ENCODE measurements around the gene OXER1. TPM values are rescaled to one million over a fixed set of nuclear protein-coding genes. Genes with fewer than 3 reads are reported as not detected.

Gene OXER1
- total and polyA plus RNA-seq, 2 donors, result 0.57 to 3.4 TPM

- Histone ChIP-seq H3K27ac (ENCODE audit: low read depth in 1 of 2, low read length in 1 of 2) (no peak overlapping the region), H3K9me3 (ENCODE audit: control insufficient read depth in 2 of 2, insufficient read depth in 1 of 2, low read length in 1 of 2) (peaks cover 0 to 1% of the 10 kb centered on the region in 2 donors), H3K4me1 (ENCODE audit: control insufficient read depth in 2 of 2, insufficient read depth in 2 of 2, low read length in 2 of 2) (no peaks in the 10 kb centered on the region), H3K27me3 (ENCODE audit: control insufficient read depth in 2 of 2, insufficient read depth in 1 of 2, low read length in 1 of 2) (no peaks in the 10 kb centered on the region), H3K36me3 (ENCODE audit: control insufficient read depth in 2 of 2, insufficient read depth in 2 of 2, low read length in 1 of 2) (peaks cover 16 to 31% of the 10 kb centered on the region in 2 donors), H3K4me3 (ENCODE audit: low read length in 2 of 2) (no peak overlapping the region)
- no peak for DNase-seq (ENCODE audit: low read depth in 6 of 9, low spot score in 9 of 9)
- WGBS, result 97% methylated on average over 16 of the region's 16 CpGs
Observed at GRCh38 chr2:42767080-42767898, 3.4 kb upstream of the OXER1 start.

DNA sequence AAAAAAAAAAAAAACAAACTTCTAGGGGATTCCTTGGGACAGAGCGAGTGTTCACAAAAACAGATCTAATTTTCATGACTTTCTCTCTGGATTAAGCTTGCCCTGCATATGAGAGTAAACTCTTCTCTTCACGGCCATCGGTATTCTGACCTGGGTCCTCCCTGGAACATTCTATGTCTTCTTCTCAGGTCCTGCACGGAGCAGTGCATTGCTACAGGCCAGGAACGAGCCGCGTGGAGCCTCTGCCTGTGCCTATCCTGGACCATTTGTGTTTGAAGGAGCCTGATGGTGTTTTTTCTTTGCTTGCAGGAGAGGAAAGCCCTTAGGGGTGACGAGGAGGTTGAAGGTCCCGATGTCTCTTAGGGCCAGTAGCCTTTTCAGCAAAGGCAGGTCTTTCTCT lies 1.8 kb upstream of the OXER1 start:
- Histone ChIP-seq H3K4me3 (ENCODE audit: low read length in 2 of 2) (no peak overlapping the region), H3K27ac (ENCODE audit: low read depth in 1 of 2, low read length in 1 of 2) (no peak overlapping the region), H3K9me3 (ENCODE audit: control insufficient read depth in 2 of 2, insufficient read depth in 1 of 2, low read length in 1 of 2) (peaks cover 0 to 1% of the 10 kb centered on the region in 2 donors), H3K4me1 (ENCODE audit: control insufficient read depth in 2 of 2, insufficient read depth in 2 of 2, low read length in 2 of 2) (no peaks in the 10 kb centered on the region), H3K36me3 (ENCODE audit: control insufficient read depth in 2 of 2, insufficient read depth in 2 of 2, low read length in 1 of 2) (peaks cover 29 to 45% of the 10 kb centered on the region in 2 donors), H3K27me3 (ENCODE audit: control insufficient read depth in 2 of 2, insufficient read depth in 1 of 2, low read length in 1 of 2) (no peaks in the 10 kb centered on the region)
- DNase-seq (ENCODE audit: low read depth in 6 of 9, low spot score in 9 of 9), result no peak
- WGBS, result 98% methylated on average over 9 of the region's 9 CpGs

GRCh38 chr2:42764901-42765300 lies 966 bp upstream of the OXER1 start:
- no peak for DNase-seq (ENCODE audit: low read depth in 6 of 9, low spot score in 9 of 9)
- no peak overlapping the region for H3K27ac ChIP-seq (ENCODE audit: low read depth in 1 of 2, low read length in 1 of 2)
- no peaks in the 10 kb centered on the region for H3K4me1 ChIP-seq (ENCODE audit: control insufficient read depth in 2 of 2, insufficient read depth in 2 of 2, low read length in 2 of 2)
- 96% methylated on average over 2 of the region's 2 CpGs for WGBS
- H3K4me3 ChIP-seq (ENCODE audit: low read length in 2 of 2), result no peak overlapping the region
- peaks cover 37 to 53% of the 10 kb centered on the region in 2 donors for H3K36me3 ChIP-seq (ENCODE audit: control insufficient read depth in 2 of 2, insufficient read depth in 2 of 2, low read length in 1 of 2)
- H3K27me3 ChIP-seq (ENCODE audit: control insufficient read depth in 2 of 2, insufficient read depth in 1 of 2, low read length in 1 of 2), result no peaks in the 10 kb centered on the region
- peaks cover 0 to 1% of the 10 kb centered on the region in 2 donors for H3K9me3 ChIP-seq (ENCODE audit: control insufficient read depth in 2 of 2, insufficient read depth in 1 of 2, low read length in 1 of 2)

DNA sequence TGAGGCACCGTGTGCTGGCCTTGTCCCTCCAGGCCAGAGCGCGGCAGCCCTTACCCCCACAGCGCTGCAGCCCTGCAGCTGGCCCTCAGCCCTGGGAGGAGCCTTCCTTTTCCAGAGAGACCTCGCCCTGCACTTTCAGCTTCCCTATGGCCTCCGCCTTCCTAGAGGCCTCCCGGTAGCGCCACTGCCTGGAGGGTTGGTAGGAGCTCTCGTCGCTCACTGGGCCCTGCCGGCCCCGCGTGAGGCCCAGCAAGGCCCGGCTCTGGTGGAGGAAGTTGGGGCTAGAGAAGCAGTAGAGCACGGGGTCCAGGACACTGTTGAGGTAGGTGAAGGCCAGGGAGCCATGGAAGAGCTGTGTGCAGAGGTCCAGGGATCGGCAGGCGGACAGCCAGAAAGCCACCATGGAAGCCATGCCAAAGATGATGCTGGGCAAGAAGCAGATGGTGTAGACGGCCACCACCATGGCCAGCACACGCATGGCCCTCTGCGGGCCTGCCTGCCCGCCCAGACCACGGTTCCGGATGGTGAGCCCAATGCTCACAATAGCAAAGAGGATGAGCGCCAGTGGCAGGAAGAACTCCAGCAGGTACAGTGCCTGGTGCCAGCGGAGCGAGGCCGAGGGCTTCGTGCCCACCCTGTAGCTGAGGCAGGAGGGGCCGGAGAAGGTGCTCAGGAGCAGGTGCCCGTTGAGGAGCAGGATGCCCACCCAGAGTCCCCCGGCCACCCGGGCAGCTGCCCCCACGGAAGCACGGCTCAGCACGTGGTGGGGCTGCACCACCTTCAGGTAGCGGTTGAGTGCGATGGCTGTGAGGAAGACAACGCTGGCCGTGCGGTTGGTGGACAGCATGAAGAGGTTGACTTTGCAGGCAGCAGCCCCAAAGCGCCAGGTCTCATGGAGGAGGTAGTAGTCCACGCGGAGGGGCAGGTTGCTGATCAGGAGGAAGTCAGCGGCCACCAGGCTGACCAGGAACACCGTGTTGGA lies 821 bp downstream of the OXER1 start:
- no peak for DNase-seq (ENCODE audit: low read depth in 6 of 9, low spot score in 9 of 9)
- H3K27me3 ChIP-seq (ENCODE audit: control insufficient read depth in 2 of 2, insufficient read depth in 1 of 2, low read length in 1 of 2), result no peaks in the 10 kb centered on the region
- 98% methylated on average over 45 of the region's 45 CpGs for WGBS
- H3K4me1 ChIP-seq (ENCODE audit: control insufficient read depth in 2 of 2, insufficient read depth in 2 of 2, low read length in 2 of 2), result no peaks in the 10 kb centered on the region
- peaks cover 0 to 1% of the 10 kb centered on the region in 2 donors for H3K9me3 ChIP-seq (ENCODE audit: control insufficient read depth in 2 of 2, insufficient read depth in 1 of 2, low read length in 1 of 2)
- H3K4me3 ChIP-seq (ENCODE audit: low read length in 2 of 2), result no peak overlapping the region
- H3K36me3 ChIP-seq (ENCODE audit: control insufficient read depth in 2 of 2, insufficient read depth in 2 of 2, low read length in 1 of 2), result peaks cover 54 to 61% of the 10 kb centered on the region in 2 donors
- H3K27ac ChIP-seq (ENCODE audit: low read depth in 1 of 2, low read length in 1 of 2), result no peak overlapping the region

- WGBS, result 99% methylated on average over 5 of the region's 5 CpGs
- Histone ChIP-seq H3K4me1 (ENCODE audit: control insufficient read depth in 2 of 2, insufficient read depth in 2 of 2, low read length in 2 of 2) (no peaks in the 10 kb centered on the region), H3K4me3 (ENCODE audit: low read length in 2 of 2) (no peak overlapping the region)
Observed at GRCh38 chr2:42762155-42762554, 1.8 kb downstream of the OXER1 start.

DNA sequence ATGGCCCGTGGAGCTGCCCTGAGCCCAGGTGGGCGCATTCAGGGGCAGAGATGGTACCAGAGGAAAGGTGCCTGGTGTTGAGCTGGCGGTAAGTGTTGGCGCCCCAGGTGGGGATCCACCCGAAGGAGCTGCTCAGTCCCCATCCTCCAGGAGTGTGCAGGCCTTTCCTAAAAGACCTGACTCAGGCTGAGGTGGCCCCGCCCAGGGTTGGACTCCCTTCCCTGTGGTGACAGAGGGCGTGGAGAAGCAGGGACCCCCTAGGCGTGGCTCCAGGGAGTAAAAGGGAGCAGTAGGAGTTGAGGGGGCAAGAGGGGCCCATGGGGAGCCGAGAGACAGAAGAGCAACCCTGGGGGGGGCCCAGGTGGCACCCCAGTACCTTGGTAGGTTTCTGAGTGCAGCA lies 2.4 kb downstream of the OXER1 start:
- DNase-seq (ENCODE audit: low read depth in 6 of 9, low spot score in 9 of 9), result no peak
- 96% methylated on average over 9 of the region's 9 CpGs for WGBS
- Histone ChIP-seq H3K27me3 (ENCODE audit: control insufficient read depth in 2 of 2, insufficient read depth in 1 of 2, low read length in 1 of 2) (no peaks in the 10 kb centered on the region), H3K36me3 (ENCODE audit: control insufficient read depth in 2 of 2, insufficient read depth in 2 of 2, low read length in 1 of 2) (peaks cover 58 to 70% of the 10 kb centered on the region in 2 donors), H3K4me1 (ENCODE audit: control insufficient read depth in 2 of 2, insufficient read depth in 2 of 2, low read length in 2 of 2) (no peaks in the 10 kb centered on the region), H3K9me3 (ENCODE audit: control insufficient read depth in 2 of 2, insufficient read depth in 1 of 2, low read length in 1 of 2) (peaks cover 0 to 1% of the 10 kb centered on the region in 2 donors), H3K27ac (ENCODE audit: low read depth in 1 of 2, low read length in 1 of 2) (no peak overlapping the region), H3K4me3 (ENCODE audit: low read length in 2 of 2) (no peak overlapping the region)

More at GRCh38 chr2:42762155-42762554, 1.8 kb downstream of the OXER1 start:
- DNase-seq (ENCODE audit: low read depth in 6 of 9, low spot score in 9 of 9), result no peak
- peaks cover 0 to 1% of the 10 kb centered on the region in 2 donors for H3K9me3 ChIP-seq (ENCODE audit: control insufficient read depth in 2 of 2, insufficient read depth in 1 of 2, low read length in 1 of 2)
- no peak overlapping the region for H3K27ac ChIP-seq (ENCODE audit: low read depth in 1 of 2, low read length in 1 of 2)
- no peaks in the 10 kb centered on the region for H3K27me3 ChIP-seq (ENCODE audit: control insufficient read depth in 2 of 2, insufficient read depth in 1 of 2, low read length in 1 of 2)
- H3K36me3 ChIP-seq (ENCODE audit: control insufficient read depth in 2 of 2, insufficient read depth in 2 of 2, low read length in 1 of 2), result peaks cover 55 to 66% of the 10 kb centered on the region in 2 donors

- 99% methylated on average over 1 of the region's 1 CpG for WGBS
- Histone ChIP-seq H3K27me3 (ENCODE audit: control insufficient read depth in 2 of 2, insufficient read depth in 1 of 2, low read length in 1 of 2) (no peaks in the 10 kb centered on the region), H3K4me3 (ENCODE audit: low read length in 2 of 2) (no peak overlapping the region), H3K9me3 (ENCODE audit: control insufficient read depth in 2 of 2, insufficient read depth in 1 of 2, low read length in 1 of 2) (peaks cover under 1 to 3% of the 10 kb centered on the region in 2 donors), H3K27ac (ENCODE audit: low read depth in 1 of 2, low read length in 1 of 2) (no peak overlapping the region), H3K36me3 (ENCODE audit: control insufficient read depth in 2 of 2, insufficient read depth in 2 of 2, low read length in 1 of 2) (peaks cover 79 to 83% of the 10 kb centered on the region in 2 donors), H3K4me1 (ENCODE audit: control insufficient read depth in 2 of 2, insufficient read depth in 2 of 2, low read length in 2 of 2) (peaks cover 4 to 17% of the 10 kb centered on the region in 2 donors)
- DNase-seq (ENCODE audit: low read depth in 6 of 9, low spot score in 9 of 9), result no peak
Observed at GRCh38 chr2:42758751-42759150, 5.2 kb downstream of the OXER1 start.

GRCh38 chr2:42757981-42758740 lies 5.8 kb downstream of the OXER1 start:
- DNase-seq (ENCODE audit: low read depth in 6 of 9, low spot score in 9 of 9), result no peak
- WGBS, result 86% methylated on average over 4 of the region's 4 CpGs
- H3K4me3 ChIP-seq (ENCODE audit: low read length in 2 of 2), result no peak overlapping the region
- H3K9me3 ChIP-seq (ENCODE audit: control insufficient read depth in 2 of 2, insufficient read depth in 1 of 2, low read length in 1 of 2), result peaks cover 0 to 3% of the 10 kb centered on the region in 2 donors
- H3K27ac ChIP-seq (ENCODE audit: low read depth in 1 of 2, low read length in 1 of 2), result no peak overlapping the region
- H3K4me1 ChIP-seq (ENCODE audit: control insufficient read depth in 2 of 2, insufficient read depth in 2 of 2, low read length in 2 of 2), result peaks cover 4 to 23% of the 10 kb centered on the region in 2 donors
- peaks cover 82 to 84% of the 10 kb centered on the region in 2 donors for H3K36me3 ChIP-seq (ENCODE audit: control insufficient read depth in 2 of 2, insufficient read depth in 2 of 2, low read length in 1 of 2)
- H3K27me3 ChIP-seq (ENCODE audit: control insufficient read depth in 2 of 2, insufficient read depth in 1 of 2, low read length in 1 of 2), result no peaks in the 10 kb centered on the region
